GM19452 (cell line): ENCODE results near the gene POR.

ENCODE experiments used
- ATAC-seq: cut with Tn5 transposase; IDR thresholded peaks from one replicate; pipeline ENCODE4 v1.9.1; 2021; ENCODE audit not compliant: unreplicated experiment

The POR gene

DNA sequence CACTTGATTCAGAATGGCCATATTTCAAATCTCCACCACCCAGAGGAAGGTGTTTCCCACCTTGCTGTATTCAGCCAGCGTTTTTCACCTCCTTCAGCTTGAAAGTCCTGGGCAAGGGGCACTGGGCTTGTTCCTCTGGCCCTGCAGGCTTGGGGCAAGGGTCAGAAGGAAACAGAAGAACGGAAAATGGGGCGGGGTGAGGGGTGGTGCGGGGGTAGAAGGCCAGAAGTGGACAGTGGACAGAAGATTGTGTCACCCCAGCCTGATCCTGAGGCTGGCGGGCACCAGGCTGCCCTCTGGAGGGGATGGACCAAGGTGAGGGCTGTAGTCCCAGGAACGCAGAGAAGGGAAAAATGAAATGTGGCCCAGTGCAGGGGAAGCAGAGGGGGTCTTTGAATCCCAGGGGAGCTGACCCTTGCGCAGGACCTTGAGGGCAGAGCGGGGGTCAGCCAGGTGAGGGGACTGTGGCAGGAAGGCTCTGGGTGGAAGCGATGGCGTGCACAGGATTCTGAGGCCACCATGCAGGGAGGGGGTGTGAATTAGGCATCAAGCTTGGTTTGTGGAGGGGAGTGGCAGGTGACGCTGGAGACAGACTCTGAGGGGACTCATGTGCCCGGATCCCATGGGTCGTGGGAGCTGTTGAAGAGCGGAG, 56.5 kb downstream of the POR start:
- no peak for ATAC-seq

DNA sequence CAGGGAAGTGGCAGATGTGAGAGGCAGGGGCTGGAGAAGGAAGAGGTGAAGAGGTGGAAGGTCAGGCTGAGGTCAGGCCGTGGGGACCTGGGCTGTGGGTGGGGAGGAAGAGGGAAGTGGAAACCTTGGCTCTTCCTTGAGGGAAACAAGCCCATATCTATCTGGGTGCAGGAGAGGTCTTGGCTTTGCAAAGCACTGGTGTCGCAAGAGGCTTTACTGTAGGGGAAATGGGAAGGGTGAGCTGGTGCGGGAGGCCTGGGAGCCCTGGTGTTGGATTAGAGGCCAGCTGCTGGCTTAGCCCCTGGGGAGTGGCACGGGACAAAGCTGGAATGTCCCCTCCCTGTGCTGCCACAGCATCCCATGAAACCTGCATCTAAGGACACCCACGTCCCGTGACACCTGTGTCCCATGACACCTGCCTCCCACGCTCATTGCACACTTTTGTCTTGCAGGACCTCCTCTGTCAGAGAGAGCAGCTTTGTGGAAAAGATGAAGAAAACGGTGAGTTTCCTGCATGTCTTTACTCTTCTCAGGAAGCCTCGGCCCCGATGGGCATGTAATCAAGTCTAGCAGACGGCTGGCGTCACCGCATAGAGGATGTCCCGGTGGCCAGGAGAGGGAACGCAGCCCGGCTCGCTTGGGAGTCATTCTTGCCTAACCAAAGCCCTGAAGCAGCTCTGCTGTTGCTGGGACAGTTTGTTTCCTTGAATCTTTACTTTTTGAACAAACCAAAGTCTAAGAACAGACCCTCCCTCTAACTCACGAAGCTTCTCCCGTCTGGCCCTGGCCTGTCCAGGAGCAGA, 57.2 kb downstream of the POR start:
- no peak for ATAC-seq

DNA sequence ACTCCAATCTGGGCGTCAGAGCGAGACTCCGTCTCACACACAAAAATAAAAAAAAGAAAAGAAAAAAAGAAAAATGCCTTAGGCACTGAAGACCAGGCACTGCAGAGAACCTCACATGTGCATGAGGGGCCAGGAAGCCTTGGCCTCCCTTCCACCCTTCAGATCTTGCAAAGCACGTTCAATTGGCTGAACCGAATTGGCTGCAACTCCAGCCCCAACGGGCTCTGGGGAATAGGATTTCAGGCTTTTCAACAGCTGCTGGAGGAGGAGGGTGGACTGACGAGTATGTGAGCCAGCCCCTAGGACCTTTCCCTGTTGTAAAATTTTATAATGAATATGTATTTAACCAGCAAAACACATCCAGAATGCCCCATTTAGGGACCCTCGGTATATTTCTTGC, 62.8 kb downstream of the POR start:
- ATAC-seq, result no peak

DNA sequence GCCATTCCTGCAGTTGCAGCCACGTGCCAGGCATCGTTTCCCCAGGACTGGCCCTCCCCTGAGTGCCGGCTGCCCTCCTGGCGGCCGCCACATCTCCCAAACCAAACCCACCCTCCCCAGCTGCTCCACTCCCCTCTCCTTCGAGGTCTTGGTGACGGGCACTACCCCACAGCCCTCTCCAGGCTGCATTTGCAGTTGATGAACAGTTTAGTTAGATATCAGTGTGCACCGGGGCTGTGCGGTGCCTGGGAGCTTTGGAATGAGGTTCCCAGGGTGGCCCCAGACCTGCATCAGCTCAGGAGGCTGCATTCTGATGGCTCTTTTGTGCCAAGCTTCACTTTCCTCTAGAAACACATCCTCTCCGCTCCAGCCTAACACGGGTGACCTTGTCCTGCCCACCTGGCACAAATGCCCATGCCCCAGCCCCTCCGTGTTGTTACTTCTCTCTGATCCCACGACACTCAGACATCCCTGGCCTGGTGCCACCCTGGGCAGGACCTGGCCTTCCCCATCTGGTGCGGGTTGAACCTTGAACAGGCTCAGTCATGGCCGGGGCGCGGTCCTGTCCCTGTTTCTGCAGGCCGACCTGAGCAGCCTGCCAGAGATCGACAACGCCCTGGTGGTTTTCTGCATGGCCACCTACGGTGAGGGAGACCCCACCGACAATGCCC, 64.9 kb downstream of the POR start:
- no peak for ATAC-seq

DNA sequence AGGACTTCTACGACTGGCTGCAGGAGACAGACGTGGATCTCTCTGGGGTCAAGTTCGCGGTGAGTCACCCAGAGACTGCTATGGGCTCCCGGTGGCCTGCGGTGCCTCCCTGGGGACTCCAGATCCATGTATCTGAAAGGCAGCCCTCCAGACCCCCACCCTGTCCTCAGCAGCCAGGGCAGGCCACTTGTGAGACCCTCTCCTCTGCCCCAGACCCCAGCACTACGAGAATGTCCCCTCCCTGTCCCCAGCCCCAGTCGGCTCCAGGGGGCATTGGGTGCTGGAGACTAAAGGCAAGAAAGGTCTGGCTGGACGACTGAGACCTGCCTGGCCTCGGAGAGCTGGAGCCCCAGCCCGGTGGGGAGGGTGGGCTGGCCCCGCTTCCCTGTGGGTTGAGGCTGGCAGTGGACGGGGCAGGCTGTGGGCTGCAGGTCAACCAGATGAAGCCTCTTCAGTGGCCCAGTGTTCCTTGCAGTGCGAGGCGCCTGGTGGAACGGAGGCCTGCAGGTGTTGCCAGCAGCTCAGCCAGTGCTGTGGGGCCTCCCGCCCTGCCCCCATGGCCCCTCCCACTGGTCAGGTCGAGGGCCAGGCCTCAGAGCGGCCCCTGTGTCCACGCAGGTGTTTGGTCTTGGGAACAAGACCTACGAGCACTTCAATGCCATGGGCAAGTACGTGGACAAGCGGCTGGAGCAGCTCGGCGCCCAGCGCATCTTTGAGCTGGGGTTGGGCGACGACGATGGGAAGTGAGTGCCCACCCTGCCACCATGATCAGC, 65.7 kb downstream of the POR start:
- no peak for ATAC-seq

DNA sequence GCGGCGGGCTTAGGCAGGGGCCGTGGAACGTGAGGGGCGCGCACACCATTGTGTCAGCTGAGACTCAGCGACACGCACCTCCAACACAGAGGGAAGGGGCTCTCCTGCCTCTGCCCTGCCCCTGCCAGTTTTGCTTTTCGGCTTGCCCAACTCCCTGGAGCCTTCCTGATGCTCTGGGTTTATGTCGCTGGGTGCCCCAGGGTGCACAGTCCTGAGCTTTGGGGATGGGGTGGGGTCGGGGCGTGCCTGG, 66.2 kb downstream of the POR start:
- no peak for ATAC-seq

DNA sequence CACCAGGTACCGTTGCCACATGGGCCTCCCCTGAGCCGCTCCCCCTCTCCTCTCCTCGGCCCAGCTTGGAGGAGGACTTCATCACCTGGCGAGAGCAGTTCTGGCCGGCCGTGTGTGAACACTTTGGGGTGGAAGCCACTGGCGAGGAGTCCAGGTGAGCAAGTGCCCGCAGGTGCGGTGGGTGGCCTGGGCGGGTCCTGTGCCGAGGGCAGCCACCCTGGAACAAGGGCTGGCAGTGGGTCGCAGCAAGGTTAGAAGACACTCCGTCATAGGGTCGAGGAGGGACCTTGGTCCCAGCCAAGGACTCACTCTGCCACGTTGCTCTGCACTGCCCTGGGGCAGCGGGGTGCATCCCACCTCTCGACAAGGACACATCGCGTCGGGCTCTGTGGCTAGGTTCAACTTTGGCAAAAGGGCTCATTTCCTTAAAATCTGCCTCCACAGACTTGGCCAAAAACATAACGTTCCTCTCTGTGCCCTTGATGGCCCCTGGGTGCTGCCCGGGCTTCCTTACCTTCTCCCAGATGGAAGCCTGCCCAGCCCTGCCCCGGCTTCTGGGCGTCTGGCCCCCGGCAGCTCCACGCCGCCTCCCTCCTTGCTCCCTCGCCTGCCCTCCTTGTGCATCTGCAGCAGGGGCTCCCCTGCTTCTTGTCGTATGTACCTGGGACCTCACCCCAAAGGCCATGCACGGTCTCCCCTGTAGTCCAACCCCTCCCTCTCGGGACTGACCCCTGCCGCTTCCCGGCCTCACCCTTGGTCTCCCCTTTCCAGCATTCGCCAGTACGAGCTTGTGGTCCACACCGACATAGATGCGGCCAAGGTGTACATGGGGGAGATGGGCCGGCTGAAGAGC, 66.7 kb downstream of the POR start:
- ATAC-seq, result no peak

DNA sequence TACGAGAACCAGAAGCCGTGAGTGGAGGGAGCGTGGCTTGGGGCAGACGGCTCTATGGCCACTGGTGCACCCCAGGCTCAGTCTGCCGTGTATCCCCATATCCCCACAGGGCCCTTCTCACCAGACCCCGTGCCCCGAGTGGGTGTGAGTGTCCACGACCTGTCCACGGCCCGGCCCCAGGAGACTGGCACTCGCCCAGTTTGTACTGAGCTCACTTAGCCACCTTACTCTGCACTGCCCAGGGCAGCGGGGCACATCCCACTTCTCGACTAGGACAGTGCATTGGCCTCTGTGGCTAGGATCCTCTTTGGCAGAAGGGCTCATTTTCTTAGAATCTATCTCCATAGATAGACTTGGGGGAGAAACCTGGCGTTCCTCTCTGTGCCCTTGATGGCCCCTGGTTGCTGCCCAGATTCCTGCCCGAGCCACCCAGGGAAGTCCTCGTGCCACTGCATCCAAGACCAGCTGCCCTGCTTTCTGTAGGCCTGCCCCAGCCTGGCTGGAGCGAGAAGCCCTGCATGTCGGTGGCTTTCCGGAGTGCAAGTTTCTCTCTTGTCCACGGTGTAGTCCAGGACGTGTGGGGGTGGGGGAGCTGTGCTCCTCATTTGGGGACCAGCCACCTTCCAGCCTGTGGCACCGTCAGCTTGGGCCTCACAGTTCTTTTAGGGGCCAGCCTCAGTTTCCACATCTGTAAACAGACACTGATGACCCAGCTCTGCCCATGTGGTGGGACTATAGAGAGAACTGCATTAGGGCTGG, 67.5 kb downstream of the POR start:
- ATAC-seq, result no peak

DNA sequence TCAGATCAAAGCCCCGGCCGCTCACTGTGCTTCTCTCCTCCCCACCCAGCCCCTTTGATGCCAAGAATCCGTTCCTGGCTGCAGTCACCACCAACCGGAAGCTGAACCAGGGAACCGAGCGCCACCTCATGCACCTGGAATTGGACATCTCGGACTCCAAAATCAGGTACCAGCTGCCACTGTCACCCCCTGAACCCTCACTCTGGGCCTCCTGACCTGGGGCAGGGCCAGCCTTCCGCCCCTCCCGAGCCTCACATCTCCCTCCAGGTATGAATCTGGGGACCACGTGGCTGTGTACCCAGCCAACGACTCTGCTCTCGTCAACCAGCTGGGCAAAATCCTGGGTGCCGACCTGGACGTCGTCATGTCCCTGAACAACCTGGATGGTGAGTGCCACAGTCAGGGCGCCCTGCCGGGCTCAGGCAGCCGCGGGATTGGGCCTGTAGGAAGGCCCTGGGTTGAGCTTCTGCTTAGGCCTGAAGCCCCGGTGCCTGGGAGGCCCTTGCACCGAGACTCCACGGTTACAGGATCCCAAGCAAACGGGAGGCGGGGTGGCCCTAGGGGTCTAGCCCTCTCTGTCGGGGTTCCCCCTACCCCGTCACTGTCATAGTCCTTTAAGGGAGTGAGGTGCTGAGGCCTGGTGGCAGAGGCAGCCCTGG, 68.6 kb downstream of the POR start:
- no peak for ATAC-seq

DNA sequence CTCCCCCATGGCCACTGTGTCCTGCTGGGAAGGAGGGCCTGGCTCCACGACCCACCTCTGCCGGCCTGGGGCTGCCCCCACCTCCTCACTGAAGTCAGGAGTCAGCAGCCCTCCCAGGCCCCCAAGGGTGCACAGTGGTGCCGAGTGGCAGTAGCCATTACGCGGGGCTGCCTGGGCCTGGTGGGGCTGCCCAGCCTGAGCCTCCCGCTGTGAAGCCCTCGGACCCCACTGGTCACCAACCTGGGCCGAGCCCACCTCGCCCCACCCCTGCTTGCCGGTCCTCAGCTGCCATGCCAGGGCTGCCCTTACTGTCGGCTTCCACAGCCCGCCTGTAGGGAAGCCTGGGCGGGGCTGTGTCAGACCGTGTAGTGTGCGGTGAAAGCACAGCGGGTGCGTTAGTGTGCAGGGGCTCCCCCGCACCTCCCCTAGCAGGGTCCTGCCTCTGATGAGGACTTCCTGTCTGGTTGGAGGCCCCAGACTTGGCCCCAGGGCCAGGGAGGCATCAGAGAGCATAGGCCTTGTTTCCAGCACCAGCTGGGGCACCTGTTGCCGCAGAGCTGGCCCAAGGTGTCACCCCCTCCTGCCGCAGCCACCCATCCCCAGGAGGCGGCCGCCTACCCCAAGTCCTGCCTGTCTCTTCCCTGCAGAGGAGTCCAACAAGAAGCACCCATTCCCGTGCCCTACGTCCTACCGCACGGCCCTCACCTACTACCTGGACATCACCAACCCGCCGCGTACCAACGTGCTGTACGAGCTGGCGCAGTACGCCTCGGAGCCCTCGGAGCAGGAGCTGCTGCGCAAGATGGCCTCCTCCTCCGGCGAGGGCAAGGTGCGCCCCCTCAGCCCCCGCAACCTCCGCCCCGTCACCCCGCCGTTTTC, 69.4 kb downstream of the POR start:
- no peak for ATAC-seq

DNA sequence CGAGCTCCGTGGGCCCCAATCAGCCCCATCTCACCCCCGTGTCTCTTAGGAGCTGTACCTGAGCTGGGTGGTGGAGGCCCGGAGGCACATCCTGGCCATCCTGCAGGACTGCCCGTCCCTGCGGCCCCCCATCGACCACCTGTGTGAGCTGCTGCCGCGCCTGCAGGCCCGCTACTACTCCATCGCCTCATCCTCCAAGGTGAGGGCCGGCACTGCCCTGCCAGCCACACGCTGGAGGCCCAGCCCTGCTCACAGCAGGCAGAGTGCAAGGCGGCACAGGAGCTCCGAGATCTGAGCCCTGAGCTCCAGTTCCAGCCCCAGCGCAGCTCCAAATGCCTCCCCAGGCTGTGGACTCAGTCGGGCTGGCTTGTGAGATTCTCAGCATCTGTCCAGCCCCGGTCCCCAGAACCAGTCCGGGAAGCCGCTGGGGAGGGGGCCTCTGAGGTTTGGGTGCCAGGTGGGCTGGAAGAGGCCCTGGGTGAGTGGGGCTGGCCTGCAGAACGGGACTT, 70.1 kb downstream of the POR start:
- ATAC-seq, result no peak

DNA sequence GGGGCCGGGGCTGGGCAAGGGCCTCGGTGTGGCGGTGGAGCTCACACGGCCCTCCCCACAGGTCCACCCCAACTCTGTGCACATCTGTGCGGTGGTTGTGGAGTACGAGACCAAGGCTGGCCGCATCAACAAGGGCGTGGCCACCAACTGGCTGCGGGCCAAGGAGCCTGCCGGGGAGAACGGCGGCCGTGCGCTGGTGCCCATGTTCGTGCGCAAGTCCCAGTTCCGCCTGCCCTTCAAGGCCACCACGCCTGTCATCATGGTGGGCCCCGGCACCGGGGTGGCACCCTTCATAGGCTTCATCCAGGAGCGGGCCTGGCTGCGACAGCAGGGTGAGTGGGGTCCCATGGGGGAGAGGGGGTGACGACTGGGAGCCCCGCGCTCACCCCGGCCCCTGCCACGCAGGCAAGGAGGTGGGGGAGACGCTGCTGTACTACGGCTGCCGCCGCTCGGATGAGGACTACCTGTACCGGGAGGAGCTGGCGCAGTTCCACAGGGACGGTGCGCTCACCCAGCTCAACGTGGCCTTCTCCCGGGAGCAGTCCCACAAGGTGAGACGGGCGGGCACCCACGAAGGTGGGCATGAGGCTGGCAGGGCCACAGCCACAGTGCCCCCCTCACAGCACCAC, 70.7 kb downstream of the POR start:
- ATAC-seq, result no peak

DNA sequence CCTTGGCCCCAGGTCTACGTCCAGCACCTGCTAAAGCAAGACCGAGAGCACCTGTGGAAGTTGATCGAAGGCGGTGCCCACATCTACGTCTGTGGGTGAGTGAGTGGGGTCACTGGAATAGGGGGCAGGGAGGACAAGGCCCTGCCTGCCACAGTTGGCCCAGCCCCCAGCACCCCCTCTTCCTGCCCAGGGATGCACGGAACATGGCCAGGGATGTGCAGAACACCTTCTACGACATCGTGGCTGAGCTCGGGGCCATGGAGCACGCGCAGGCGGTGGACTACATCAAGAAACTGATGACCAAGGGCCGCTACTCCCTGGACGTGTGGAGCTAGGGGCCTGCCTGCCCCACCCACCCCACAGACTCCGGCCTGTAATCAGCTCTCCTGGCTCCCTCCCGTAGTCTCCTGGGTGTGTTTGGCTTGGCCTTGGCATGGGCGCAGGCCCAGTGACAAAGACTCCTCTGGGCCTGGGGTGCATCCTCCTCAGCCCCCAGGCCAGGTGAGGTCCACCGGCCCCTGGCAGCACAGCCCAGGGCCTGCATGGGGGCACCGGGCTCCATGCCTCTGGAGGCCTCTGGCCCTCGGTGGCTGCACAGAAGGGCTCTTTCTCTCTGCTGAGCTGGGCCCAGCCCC, 71.3 kb downstream of the POR start:
- no peak for ATAC-seq

DNA sequence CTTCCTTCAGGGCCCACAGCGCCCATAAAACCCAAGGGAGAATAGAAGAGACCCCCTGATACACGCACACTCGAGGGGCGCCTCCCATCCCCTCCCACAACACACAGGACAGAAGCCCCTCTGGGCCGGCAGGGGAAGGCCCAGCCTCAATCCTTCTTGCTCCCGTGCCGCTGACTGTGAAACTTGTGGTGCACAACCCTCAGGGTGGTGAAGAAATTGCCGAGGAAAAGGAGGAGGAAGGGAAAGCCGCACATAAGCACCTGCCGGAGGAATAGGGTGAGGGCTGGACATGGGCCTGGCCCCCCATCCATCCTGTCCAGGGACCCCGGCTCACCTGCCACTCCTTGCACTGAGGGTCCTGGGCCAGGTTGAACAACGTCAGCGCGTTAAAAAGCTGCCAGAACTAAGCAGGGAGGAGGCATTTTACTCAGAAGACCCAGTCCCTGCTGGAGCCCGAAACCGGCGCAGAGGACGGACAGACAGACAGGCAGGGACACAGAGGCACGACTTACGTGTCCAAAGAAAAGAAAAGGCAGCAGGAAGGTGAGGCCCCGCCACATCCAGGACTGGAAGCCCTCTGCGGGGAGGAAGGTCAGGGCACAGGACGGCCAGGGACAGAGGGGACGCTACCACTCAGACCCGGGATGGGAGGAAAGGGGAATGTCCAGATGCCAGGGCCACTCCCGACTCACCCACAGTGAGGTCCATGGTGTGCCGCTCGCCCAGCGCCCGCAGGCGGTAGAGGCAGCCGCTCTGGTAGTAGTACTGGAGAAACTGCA, 72.3 kb downstream of the POR start:
- ATAC-seq, result no peak

DNA sequence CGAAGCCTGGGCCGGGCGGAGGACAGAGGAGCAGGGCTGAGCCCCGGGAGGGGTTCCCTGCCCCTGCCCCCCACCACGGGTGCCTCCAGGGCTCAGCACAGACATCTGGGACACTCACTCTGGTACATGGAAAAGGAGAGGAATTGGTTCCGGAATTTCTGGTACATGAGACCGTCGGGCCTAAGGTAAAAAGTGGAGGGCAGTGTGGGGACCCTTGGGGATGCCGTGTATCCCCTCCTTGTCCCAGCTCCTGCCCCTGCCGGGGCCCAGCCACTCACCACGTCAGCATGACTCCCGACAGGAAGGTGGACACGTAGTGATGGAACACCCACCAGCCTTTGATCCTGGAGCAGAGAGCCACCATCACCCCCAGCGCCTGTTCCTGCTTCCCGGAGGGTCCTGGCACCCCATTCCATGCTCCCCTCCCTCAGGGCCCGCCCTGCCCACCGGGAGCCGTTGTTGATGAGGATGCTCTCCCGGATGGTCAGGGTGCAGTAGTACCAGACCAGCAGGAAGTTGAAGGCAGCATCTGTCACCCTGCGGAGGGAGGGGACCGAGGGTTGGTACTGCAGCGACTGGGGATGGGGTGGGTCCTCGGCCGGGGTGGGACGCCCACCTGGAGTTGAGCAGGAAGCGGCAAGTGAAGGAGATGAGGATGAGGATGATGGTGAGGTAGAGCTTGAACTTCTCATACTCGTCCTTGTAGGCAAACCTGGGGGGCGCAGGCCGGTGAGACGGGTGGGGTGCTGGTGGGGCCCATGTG, 73.0 kb downstream of the POR start:
- no peak for ATAC-seq
